CD4-positive, alpha-beta T cell (primary cell): ENCODE data around the gene BSND. TPM values are rescaled to one million over a fixed set of nuclear protein-coding genes. Genes with fewer than 3 reads are reported as not detected.

Source experiments
- ATAC-seq: fragments of 200-7000 bp; cut with Tn5 transposase; one replicate; pipeline ENCODE4 v1.10.0; 2022; ENCODE audit warnings: mild to moderate bottlenecking; ENCODE audit not compliant: poor library complexity
- CTCF ChIA-PET: fragments of 350-600 bp; sonication (Branson Sonifier 250); formaldehyde crosslinking; loops from one replicate; lab custom pipeline; 2021; ENCODE audit warnings: antibody characterized with exemption, inconsistent platforms; lab: Charles Lee
- POLR2A ChIA-PET: fragments of 350-600 bp; sonication (Branson Sonifier 250); formaldehyde crosslinking; loops from one replicate; lab custom pipeline; 2021; ENCODE audit warnings: antibody characterized with exemption, inconsistent platforms; lab: Charles Lee
- DNase-seq, 14 experiments: peaks; one replicate each; pipeline ENCODE4 v3.0.0-alpha.2; 2013 to 2020; ENCODE audit warnings: mixed read lengths in 2 of 14
- H3K27ac ChIP-seq, 2 donors: one replicate each; pipeline versions ENCODE4 v1.5.1 to v1.7.0; 2013; ENCODE audit warnings: low read length in 2 of 2, low read depth in 1 of 2, mild to moderate bottlenecking in 1 of 2
- H3K27me3 ChIP-seq, 2 experiments: 1 replicate in 1 of 2; 2 replicates in 1 of 2; pipeline versions ENCODE4 v1.6.1 to v1.7.0; 2013; ENCODE audit warnings: low read length in 2 of 2, control low read depth in 1 of 2, mild to moderate bottlenecking in 1 of 2, moderate library complexity in 1 of 2; ENCODE audit not compliant: insufficient read depth in 2 of 2, control insufficient read depth in 1 of 2
- H3K36me3 ChIP-seq: one replicate; pipeline ENCODE4 v1.6.1; 2013; ENCODE audit warnings: low read length, control low read depth; ENCODE audit not compliant: insufficient read depth
- H3K4me1 ChIP-seq: one replicate; pipeline ENCODE4 v1.6.1; 2013; ENCODE audit warnings: low read length, control low read depth; ENCODE audit not compliant: insufficient read depth
- H3K4me3 ChIP-seq: one replicate; pipeline ENCODE4 v1.5.1; 2013; ENCODE audit warnings: mild to moderate bottlenecking, low read length, moderate library complexity
- H3K9me3 ChIP-seq, 2 experiments: 1 replicate in 1 of 2; 2 replicates in 1 of 2; pipeline versions ENCODE4 v1.6.1 to v1.7.0; 2013; ENCODE audit warnings: low read length in 2 of 2, mild to moderate bottlenecking in 2 of 2, control low read depth in 1 of 2, moderate library complexity in 1 of 2; ENCODE audit not compliant: control insufficient read depth in 1 of 2, insufficient read depth in 1 of 2
- H3K27ac Mint-ChIP-seq: one replicate; pipeline ENCODE4 v1.8.0; 2020; ENCODE audit warnings: mixed read lengths
- H3K27me3 Mint-ChIP-seq: one replicate; pipeline ENCODE4 v1.8.0; 2021; ENCODE audit warnings: mixed read lengths
- H3K36me3 Mint-ChIP-seq: one replicate; pipeline ENCODE4 v1.8.0; 2021; ENCODE audit warnings: low read depth, mixed read lengths
- H3K4me1 Mint-ChIP-seq: one replicate; pipeline ENCODE4 v1.8.0; 2021; ENCODE audit warnings: low read depth, mixed read lengths
- H3K4me3 Mint-ChIP-seq: one replicate; pipeline ENCODE4 v1.8.0; 2020; ENCODE audit warnings: mild to moderate bottlenecking, mixed read lengths
- H3K9me3 Mint-ChIP-seq: one replicate; pipeline ENCODE4 v1.8.0; 2020; ENCODE audit warnings: mixed read lengths
- intact Hi-C, 2 experiments: fragments of 100-400 bp; cut with DNase I in 1 of 2; cut with micrococcal nuclease in 1 of 2; formaldehyde crosslinking; loops; one replicate each; pipeline versions ENCODE4 v1.15.1 to v1.9.0; 2023 to 2025; cut with DNase I, micrococcal nuclease
- total RNA-seq, 174 experiments: library from RNA in 2 of 174; stranded (reverse) in 2 of 174; gene quantifications; one replicate each; pipeline ENCODE4 v1.2.3 and lab custom pipeline; 2021 to 2026
- TF ChIP-seq, protein P1 (sequence below): fragments of 200-600 bp; IDR thresholded peaks from one replicate; pipeline ENCODE4 v1.8.0; 2022; ENCODE audit warnings: antibody characterized with exemption, mild to moderate bottlenecking

The BSND gene
- total RNA-seq, 2 experiments from 2014 or later: not detected

DNA sequence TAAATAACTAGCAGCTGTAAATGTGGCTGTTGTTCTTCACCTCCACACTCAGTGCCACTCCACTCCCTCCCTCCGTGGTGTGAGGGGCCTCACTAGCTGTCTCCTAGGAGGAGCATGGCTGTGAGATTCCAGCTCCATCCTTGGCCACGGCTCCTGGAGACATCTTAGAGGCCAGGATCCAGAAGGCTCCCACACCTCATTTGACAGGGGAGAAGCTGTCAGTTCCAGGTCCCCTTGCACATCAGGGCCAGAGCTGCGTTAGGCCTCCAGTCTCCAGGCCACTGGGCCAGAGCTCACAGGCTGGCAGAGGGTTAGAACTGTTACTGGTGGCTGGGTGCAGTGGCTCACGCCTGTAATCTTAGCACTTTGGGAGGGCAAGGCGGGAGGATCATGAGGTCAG is 55.7 kb downstream of the BSND start:
- no peaks in the 10 kb centered on the region for H3K9me3 ChIP-seq
- H3K9me3 Mint-ChIP-seq: no peaks in the 10 kb centered on the region
- H3K27ac ChIP-seq: no peak overlapping the region
- H3K4me3 ChIP-seq: no peak overlapping the region
- H3K36me3 Mint-ChIP-seq: no peaks in the 10 kb centered on the region
- intact Hi-C loops: no loop called here
- no peak overlapping the region for H3K27ac Mint-ChIP-seq
- no peaks in the 10 kb centered on the region for H3K4me1 ChIP-seq
- TF ChIP-seq, protein P1, sequence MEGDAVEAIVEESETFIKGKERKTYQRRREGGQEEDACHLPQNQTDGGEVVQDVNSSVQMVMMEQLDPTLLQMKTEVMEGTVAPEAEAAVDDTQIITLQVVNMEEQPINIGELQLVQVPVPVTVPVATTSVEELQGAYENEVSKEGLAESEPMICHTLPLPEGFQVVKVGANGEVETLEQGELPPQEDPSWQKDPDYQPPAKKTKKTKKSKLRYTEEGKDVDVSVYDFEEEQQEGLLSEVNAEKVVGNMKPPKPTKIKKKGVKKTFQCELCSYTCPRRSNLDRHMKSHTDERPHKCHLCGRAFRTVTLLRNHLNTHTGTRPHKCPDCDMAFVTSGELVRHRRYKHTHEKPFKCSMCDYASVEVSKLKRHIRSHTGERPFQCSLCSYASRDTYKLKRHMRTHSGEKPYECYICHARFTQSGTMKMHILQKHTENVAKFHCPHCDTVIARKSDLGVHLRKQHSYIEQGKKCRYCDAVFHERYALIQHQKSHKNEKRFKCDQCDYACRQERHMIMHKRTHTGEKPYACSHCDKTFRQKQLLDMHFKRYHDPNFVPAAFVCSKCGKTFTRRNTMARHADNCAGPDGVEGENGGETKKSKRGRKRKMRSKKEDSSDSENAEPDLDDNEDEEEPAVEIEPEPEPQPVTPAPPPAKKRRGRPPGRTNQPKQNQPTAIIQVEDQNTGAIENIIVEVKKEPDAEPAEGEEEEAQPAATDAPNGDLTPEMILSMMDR: no peak
- peak in 1 of 14 experiments; percentile 25 for DNase-seq
- no peaks in the 10 kb centered on the region for H3K27me3 Mint-ChIP-seq
- ChIA-PET CTCF (no interaction called here), POLR2A (no interaction called here)
- H3K36me3 ChIP-seq: no peaks in the 10 kb centered on the region
- ATAC-seq: no peak
- H3K27me3 ChIP-seq: no peaks in the 10 kb centered on the region
- no peak overlapping the region for H3K4me3 Mint-ChIP-seq
- H3K4me1 Mint-ChIP-seq: no peaks in the 10 kb centered on the region

DNA sequence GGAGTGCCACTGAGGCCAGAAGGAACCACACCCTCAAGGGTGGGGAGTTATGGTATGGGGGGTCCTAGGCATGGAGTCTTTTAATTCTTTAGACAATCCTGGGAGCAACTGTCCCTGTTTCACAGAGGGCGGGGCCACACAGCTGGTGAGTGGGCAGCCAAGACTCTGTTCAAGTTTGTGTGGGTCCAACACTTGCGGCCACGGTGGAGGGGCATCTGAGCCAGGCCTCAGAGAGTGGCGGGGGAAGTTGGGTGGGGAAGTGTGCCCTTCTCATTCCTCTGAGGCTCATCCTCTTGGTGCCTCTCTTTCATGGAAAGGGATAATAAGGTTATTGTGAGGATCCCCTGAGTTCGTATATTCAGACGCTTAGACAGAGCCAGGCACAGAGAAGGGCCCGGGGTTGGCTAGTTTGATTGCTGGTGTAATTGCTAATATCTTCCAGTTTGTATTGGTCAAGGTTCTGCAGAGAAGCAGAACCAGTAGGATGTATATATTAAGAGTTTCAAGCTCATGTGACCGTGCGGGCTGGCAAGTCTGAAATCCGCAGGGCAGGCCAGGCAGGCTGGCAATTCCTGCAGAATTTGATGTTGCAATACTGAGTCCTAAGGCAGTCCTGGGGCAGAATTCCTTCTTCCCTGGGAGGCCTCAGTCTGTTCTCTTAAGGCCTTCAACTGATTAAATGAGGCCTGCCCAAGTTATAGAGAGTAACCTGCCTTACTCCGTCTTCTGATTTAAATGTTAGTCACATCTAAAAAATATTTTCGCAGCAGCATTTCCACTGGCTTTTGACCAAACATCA is 56.5 kb downstream of the BSND start:
- no peaks in the 10 kb centered on the region for H3K27me3 Mint-ChIP-seq
- no peak overlapping the region for H3K27ac Mint-ChIP-seq
- H3K4me1 ChIP-seq: no peaks in the 10 kb centered on the region
- H3K9me3 ChIP-seq: no peaks in the 10 kb centered on the region
- no peaks in the 10 kb centered on the region for H3K27me3 ChIP-seq
- intact Hi-C loops: no loop called here
- DNase-seq: no peak
- no peaks in the 10 kb centered on the region for H3K9me3 Mint-ChIP-seq
- POLR2A ChIA-PET: no interaction called here
- H3K4me1 Mint-ChIP-seq: no peaks in the 10 kb centered on the region
- H3K36me3 ChIP-seq: no peaks in the 10 kb centered on the region
- H3K4me3 ChIP-seq: no peak overlapping the region
- no peak for ATAC-seq
- no peak overlapping the region for H3K27ac ChIP-seq
- TF ChIP-seq, protein P1: no peak
- H3K4me3 Mint-ChIP-seq: no peak overlapping the region
- H3K36me3 Mint-ChIP-seq: no peaks in the 10 kb centered on the region
- CTCF ChIA-PET: no interaction called here

DNA sequence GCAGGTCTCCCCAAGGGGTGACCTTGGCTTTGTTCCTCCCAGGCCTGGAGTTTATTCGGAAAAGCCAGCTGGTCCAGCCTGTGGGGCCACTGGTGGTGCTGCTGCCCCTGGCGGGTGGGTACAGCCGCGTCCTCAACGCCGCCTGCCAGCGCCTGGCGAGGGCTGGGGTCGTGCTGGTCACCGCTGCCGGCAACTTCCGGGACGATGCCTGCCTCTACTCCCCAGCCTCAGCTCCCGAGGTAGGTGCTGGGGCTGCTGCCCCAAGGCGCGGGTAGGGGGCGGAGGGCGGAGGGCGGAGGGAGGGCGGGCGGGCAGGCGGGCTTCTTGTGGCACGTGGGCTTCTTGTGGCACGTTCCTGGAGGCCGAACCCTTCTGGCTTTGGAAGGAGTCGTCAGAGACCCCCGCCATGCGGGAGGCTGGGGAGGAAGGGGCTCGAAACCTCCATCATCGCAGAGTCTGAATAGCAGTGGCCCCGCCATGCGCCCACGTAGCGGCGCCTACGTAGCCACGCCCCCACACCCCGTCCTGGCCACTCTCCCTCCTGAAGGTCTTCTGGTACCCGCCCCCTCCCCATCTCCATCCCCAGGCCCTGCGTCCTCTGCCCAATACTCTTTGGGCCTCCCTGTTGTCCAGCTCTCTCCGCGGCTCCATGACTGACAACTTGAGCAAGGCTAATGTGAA is 57.4 kb downstream of the BSND start:
- Mint-ChIP-seq H3K36me3 (no peaks in the 10 kb centered on the region), H3K4me1 (no peaks in the 10 kb centered on the region), H3K27ac (no peak overlapping the region), H3K4me3 (no peak overlapping the region), H3K9me3 (no peaks in the 10 kb centered on the region), H3K27me3 (no peaks in the 10 kb centered on the region)
- ChIA-PET POLR2A (no interaction called here), CTCF (no interaction called here)
- Histone ChIP-seq H3K27ac (no peak overlapping the region), H3K4me1 (no peaks in the 10 kb centered on the region), H3K36me3 (no peaks in the 10 kb centered on the region), H3K27me3 (no peaks in the 10 kb centered on the region), H3K4me3 (no peak overlapping the region), H3K9me3 (no peaks in the 10 kb centered on the region)
- DNase-seq (no peak), ATAC-seq (no peak)
- TF ChIP-seq, protein P1: no peak
- intact Hi-C loops: no loop called here
